Measurements from ENCODE around the gene GUCY1A1. TPM values are rescaled to one million over a fixed set of nuclear protein-coding genes. Genes with fewer than 3 reads are reported as not detected.

GUCY1A1 gene
- total RNA-seq, 1 experiment from 2014 or later: 23.6 TPM

DNA sequence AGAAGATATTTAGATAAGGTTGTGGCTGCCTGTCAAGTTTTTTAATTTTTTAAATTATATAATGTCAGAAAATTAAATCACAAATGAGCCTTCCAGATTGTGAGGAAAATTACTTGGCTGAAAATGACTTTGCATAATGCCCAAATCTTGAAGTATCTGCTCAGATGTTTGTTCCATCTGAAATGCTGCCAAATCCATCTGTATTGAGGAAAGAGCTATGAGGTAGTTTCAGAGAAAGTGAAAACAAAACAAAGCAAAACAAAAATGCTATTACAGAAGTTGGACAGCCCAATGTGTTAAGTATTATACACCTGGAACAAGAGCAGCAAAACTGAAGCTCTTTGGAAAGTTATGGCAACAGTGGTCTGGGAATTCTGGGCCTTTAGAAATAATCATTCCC, 68.8 kb downstream of the GUCY1A1 start:
- Mint-ChIP-seq H3K27ac (ENCODE audit: unreplicated experiment) (no peak overlapping the region), H3K4me1 (ENCODE audit: low read depth, unreplicated experiment) (no peaks in the 10 kb centered on the region), H3K4me3 (ENCODE audit: low read depth, unreplicated experiment) (no peak overlapping the region), H3K9me3 (ENCODE audit: low read depth, unreplicated experiment) (no peaks in the 10 kb centered on the region), H3K27me3 (ENCODE audit: unreplicated experiment) (no peaks in the 10 kb centered on the region), H3K36me3 (ENCODE audit: insufficient read depth, unreplicated experiment) (no peaks in the 10 kb centered on the region)
- CTCF ChIA-PET: no interaction called here
- TF ChIP-seq, protein P1, sequence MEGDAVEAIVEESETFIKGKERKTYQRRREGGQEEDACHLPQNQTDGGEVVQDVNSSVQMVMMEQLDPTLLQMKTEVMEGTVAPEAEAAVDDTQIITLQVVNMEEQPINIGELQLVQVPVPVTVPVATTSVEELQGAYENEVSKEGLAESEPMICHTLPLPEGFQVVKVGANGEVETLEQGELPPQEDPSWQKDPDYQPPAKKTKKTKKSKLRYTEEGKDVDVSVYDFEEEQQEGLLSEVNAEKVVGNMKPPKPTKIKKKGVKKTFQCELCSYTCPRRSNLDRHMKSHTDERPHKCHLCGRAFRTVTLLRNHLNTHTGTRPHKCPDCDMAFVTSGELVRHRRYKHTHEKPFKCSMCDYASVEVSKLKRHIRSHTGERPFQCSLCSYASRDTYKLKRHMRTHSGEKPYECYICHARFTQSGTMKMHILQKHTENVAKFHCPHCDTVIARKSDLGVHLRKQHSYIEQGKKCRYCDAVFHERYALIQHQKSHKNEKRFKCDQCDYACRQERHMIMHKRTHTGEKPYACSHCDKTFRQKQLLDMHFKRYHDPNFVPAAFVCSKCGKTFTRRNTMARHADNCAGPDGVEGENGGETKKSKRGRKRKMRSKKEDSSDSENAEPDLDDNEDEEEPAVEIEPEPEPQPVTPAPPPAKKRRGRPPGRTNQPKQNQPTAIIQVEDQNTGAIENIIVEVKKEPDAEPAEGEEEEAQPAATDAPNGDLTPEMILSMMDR (IDR thresholded peaks at IDR 0.05; ENCODE audit: unreplicated experiment): no peak
- intact Hi-C loops (cut with micrococcal nuclease; ENCODE audit: unreplicated experiment): no loop called here
- no peak for DNase-seq
- no TSS peak for BruUV-seq (replicated peaks)

DNA sequence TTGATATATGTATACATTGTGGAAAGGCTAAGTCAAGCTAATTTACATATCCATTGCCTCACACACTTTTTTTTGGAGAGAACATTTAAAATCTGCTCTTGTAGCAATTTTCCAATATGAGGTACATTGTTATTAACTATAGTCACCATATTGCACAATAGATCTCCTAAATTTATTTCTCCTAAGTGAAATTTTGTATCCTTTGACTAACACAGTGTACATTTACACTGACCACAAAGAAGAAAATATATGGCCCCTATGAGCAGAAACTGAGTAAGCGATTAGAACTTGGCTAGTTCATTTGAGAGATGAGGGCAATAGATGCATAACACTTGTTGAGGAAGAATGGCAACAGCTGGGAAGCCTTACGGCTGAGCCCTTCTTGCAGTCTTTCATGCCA, 71.9 kb downstream of the GUCY1A1 start:
- intact Hi-C loops (cut with micrococcal nuclease; ENCODE audit: unreplicated experiment): no loop called here
- Mint-ChIP-seq H3K27me3 (ENCODE audit: unreplicated experiment) (no peaks in the 10 kb centered on the region), H3K4me1 (ENCODE audit: low read depth, unreplicated experiment) (no peaks in the 10 kb centered on the region), H3K9me3 (ENCODE audit: low read depth, unreplicated experiment) (no peaks in the 10 kb centered on the region), H3K4me3 (ENCODE audit: low read depth, unreplicated experiment) (no peak overlapping the region), H3K27ac (ENCODE audit: unreplicated experiment) (no peak overlapping the region), H3K36me3 (ENCODE audit: insufficient read depth, unreplicated experiment) (no peaks in the 10 kb centered on the region)
- no peak for DNase-seq
- TF ChIP-seq, protein P1 (IDR thresholded peaks at IDR 0.05; ENCODE audit: unreplicated experiment): no peak
- no TSS peak for BruUV-seq (replicated peaks)
- CTCF ChIA-PET: no interaction called here

DNA sequence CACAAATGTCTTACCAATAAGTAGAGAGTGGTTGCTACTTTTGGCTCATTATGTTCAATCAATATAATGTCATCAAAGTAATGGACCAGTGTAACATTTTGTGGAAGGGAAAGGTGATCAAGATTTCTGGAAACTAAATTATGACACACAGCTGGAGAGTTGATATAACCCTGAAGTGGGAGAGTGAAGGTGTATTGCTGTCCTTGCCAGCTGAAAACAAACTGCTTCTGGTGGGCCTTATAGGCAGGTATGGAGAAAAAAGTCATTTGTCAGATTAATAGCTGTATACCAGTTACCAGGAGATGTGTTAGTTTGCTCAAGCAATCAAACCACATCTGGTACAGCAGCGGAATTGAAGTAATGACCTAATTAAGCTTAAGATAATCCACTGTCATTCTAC, 74.9 kb downstream of the GUCY1A1 start:
- TF ChIP-seq, protein P1 (IDR thresholded peaks at IDR 0.05; ENCODE audit: unreplicated experiment): no peak
- peaks cover 12% of the 10 kb centered on the region for H3K4me1 Mint-ChIP-seq (ENCODE audit: low read depth, unreplicated experiment)
- no peaks in the 10 kb centered on the region for H3K9me3 Mint-ChIP-seq (ENCODE audit: low read depth, unreplicated experiment)

DNA sequence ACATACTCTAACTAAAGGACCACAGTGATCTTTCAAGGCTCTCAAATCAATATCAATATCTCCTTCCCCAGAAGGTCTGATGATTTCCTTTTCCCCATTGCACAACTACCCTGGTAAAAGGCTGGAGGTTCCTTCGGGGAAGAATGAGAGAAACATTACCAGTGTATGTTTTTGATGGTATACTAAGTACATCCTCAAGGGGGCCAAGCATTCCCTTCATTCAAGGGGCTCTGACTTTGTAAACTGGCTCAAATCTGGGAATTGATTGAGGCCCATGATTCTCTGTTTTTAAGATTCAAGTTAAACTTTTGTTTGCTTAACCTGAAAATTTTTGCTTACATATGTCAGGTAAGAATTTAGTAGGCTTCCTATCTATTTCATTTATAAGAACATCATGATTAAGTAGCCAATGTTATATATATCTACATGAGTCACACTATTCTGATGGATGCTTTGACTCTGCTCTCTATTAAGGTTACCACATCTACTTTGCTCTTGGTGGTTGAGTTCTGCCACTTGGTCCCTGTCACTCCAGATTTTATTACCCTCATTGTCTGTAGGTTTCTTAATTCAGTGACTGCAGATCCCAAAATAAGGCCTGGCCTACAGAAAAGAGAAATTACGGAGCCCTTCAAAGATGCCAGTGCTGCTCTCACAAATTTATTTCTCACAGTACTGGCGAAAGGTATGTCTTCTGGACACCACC, 75.8 kb downstream of the GUCY1A1 start:
- Mint-ChIP-seq H3K36me3 (ENCODE audit: insufficient read depth, unreplicated experiment) (peaks cover 4% of the 10 kb centered on the region), H3K4me3 (ENCODE audit: low read depth, unreplicated experiment) (no peak overlapping the region), H3K4me1 (ENCODE audit: low read depth, unreplicated experiment) (peaks cover 15% of the 10 kb centered on the region), H3K27ac (ENCODE audit: unreplicated experiment) (no peak overlapping the region), H3K27me3 (ENCODE audit: unreplicated experiment) (no peaks in the 10 kb centered on the region), H3K9me3 (ENCODE audit: low read depth, unreplicated experiment) (no peaks in the 10 kb centered on the region)
- intact Hi-C loops (cut with micrococcal nuclease; ENCODE audit: unreplicated experiment): no loop called here
- CTCF ChIA-PET: interaction anchor here (0.6 kb wide), 1 partner anchor 343 kb away, joined by 4 read pairs; no protein-coding TSS in a partner anchor
- TF ChIP-seq, protein P1 (IDR thresholded peaks at IDR 0.05; ENCODE audit: unreplicated experiment): no peak
- BruUV-seq (replicated peaks): no TSS peak
- DNase-seq: no peak

More for the DNA sequence above, 74.9 kb downstream of the GUCY1A1 start:
- intact Hi-C loops (cut with micrococcal nuclease; ENCODE audit: unreplicated experiment): no loop called here
- Mint-ChIP-seq H3K36me3 (ENCODE audit: insufficient read depth, unreplicated experiment) (peaks cover 4% of the 10 kb centered on the region), H3K4me3 (ENCODE audit: low read depth, unreplicated experiment) (no peak overlapping the region), H3K27ac (ENCODE audit: unreplicated experiment) (no peak overlapping the region), H3K27me3 (ENCODE audit: unreplicated experiment) (no peaks in the 10 kb centered on the region)
- DNase-seq: no peak
- CTCF ChIA-PET: no interaction called here
- no TSS peak for BruUV-seq (replicated peaks)

All from Calu3 (cell line).